GM18508 (cell line): ENCODE results near the gene ABRAXAS1.
A peak's percentile ranks its signal among the peaks of the same experiment; 100 is the strongest.
"Not testable (repeated sequence)": the region's sequence is repeated elsewhere in the genome, so short reads cannot be mapped to it uniquely, and the experiment has no call there.

Source experiments
- ATAC-seq: cut with Tn5 transposase; IDR thresholded peaks from one replicate; pipeline ENCODE4 v1.9.1; 2021; ENCODE audit warnings: moderate number of reproducible peaks; ENCODE audit not compliant: insufficient read depth, unreplicated experiment

The ABRAXAS1 gene

GRCh38 chr4:83484500-83485461 is at the start of gene ABRAXAS1:
Gene ABRAXAS1 (minus strand): TSS chr4:83485100. CDS start chr4:83485072, 28 bp downstream.
- peak; percentile 85 for ATAC-seq

- no peak for ATAC-seq
Measured at GRCh38 chr4:83527671-83528070, 42.8 kb upstream of the ABRAXAS1 start.

DNA sequence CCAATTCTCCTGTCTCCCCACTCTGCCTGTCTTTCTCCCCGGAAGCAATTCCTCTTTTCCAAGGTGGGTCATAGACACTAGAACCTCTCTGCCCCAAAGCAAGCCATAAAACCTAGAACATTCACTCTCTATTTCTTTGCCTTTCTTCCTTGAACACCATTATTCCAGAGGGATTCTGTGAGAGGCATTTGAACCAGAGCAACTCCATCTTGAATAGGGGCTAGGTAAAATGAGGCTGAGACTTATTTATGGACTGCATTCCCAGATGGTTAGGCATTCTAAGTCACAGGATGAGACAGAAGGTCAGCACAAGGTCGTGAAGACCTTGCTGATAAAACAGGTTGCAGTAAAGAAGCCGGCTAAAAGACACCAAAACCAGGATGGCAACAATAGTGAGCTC is 37.3 kb upstream of the ABRAXAS1 start:
- ATAC-seq = no peak

DNA sequence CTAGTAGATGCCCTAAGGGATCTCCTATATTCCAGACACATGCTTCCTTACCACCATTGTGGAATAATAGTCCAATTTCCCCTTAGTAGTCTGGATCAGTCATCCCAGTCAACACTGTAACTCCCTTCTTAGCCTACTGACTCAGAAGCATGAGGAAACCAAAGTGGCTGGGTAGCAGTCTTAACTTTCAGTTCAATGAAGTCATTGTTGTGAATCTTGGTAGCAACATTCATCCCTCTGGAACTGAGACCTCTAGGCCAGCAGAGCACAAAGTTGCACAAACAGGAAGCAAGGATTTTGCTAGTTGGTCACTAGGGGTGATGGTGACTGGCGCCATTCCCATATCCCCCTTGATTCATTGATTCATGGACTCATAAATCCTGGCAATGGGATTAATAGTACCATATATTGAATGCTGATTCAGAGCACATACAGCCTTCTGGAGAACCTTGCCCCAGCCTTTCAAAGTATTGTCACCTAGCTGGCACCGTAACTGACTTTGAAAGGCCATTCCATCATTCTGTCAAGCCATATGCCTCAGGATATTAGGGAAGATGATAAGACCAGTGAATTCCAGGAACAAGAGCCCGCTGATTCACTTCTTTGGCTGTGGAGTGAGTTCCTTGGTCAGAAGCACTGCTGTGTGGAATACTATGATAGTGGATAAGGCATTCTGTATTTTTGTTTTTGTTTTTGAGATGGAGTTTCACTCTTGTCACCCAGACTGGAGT is 31.3 kb upstream of the ABRAXAS1 start:
- no peak for ATAC-seq

GRCh38 chr4:83510442-83510841 is 25.5 kb upstream of the ABRAXAS1 start:
- ATAC-seq = no peak

- not testable (repeated sequence) for ATAC-seq
Measured at GRCh38 chr4:83509156-83509585, 24.3 kb upstream of the ABRAXAS1 start.

GRCh38 chr4:83504996-83505395 is 20.1 kb upstream of the ABRAXAS1 start:
- ATAC-seq = no peak

DNA sequence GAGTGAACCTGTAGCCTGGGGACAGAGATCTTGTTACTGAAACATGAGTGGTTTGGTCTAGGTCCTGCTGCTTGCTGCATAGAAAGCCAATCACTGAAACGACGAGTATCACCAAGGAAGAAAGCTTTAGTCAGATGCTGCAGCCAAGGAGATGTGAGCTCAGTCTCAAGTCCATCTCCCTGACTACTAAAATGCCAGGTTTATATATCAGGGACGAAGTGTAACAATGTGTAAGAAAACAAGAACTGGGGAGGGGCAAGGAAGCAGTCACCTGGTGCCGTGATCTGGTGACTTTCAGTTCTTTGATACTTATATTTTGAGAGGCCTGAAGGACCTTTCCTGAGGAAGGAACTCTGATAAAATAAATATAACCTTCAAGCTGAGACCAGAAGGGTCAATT is 19.6 kb upstream of the ABRAXAS1 start:
- no peak for ATAC-seq

DNA sequence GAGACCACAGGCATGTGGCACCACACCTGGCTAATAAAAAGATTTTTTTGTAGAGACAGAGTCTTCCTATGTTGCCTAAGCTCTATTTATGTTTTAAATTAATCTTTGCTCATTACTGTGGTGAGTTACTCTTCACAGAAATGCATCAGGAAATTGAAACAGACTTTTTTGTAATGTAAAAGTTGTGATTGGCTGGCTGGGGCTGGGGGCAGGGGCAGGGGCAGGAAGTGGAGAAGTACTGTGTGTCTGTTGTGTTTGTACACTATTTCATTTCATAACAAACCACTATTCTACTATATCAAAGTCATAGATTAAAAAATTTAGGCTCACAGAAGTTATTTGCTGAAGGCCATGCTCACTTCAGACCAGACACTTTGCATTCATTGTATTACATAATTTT is 19.1 kb upstream of the ABRAXAS1 start:
- no peak for ATAC-seq

GRCh38 chr4:83501671-83502070 is 16.8 kb upstream of the ABRAXAS1 start:
- not testable (repeated sequence) for ATAC-seq

DNA sequence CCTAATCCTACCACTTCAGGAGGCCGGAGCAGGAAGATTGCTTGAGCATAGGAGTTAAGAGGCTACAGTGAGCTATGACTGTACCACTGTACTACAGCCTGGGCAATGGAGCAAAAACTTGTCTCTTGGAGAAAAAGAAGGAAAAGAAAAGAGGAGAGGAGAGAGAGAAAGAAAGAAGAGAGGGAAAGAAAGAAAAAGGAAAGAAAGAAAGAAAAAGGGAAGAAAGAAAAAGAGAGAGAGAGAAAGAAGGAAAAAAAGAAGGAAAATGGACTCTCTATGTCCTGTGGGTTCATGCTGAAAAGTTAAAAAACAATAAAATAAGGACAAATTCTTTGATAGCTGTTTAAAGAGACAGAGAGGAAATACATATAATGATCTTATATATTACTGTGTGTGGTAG is 13.3 kb upstream of the ABRAXAS1 start:
- ATAC-seq = no peak

GRCh38 chr4:83496085-83496917 is 11.4 kb upstream of the ABRAXAS1 start:
- not testable (repeated sequence) for ATAC-seq

DNA sequence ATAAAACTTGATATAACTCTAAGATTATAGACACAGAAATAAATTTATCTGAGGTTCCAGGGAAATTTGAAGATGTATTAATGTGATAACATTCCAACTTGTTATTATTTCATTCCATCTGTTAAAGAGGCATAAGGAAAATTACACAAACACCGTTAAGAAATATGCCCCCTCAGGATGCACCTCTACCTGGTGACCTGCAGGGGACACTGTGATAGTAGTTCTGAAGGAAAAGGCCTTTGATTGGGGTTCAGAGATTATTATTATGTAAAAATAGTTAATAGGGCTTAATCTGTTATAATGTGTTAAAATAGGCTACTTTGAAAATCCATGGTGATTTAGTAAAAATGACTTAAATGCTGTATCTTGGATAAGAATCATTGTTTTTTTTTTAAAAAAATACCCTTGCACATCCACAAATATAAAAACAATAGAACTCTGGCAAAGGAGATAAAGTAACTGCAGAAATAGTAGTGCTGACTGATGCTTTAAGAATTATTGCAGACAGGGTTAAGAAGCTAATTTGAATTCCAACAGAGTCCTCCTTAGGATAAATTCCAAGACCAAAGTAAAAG is 6.1 kb upstream of the ABRAXAS1 start:
- ATAC-seq = no peak

- ATAC-seq = no peak
Measured at GRCh38 chr4:83489711-83490326, 4.9 kb upstream of the ABRAXAS1 start.

DNA sequence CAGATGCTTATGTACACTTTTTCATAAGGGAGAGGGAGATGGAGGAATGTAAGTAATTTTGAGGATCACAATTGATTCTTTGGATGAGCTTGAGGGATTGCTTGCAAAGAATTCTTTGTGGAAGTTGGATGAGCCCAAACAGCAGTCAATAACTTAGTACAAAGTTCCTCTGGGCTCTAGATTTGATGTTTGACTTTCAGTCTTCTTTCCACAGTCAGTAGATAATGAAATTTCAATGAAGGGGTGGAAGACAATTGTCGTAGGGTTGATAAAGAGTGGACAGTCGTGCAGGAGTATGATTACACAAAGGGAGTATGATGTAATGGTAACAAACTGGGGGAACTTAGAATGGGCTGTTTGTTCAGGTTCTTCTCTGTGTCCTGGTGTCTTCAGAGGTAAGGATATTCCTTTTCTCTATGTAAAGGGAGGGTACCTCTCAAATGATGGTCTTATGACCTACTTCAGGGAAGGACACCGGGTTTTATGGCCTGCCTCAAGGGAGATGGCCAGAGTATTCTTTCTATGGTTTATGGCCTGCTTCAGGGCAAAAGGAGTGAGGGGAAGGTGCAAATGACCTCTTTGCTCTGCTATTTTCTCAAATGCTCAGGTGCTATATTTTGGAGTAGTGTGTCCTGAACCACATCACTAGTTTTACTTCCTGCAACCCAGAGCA is 1.7 kb upstream of the ABRAXAS1 start:
- no peak for ATAC-seq

- ATAC-seq = no peak
Measured at GRCh38 chr4:83473966-83474365, 10.9 kb downstream of the ABRAXAS1 start.

GRCh38 chr4:83473423-83473822 is 11.5 kb downstream of the ABRAXAS1 start:
- no peak for ATAC-seq

GRCh38 chr4:83456184-83456501 is 28.8 kb downstream of the ABRAXAS1 start:
- ATAC-seq = no peak
